Activated T-cell treated with anti-CD3 and anti-CD28 coated beads for 1 hour (primary cell): ENCODE data around the gene CSRP2.

Experiments
- DNase-seq: peaks from one replicate; pipeline ENCODE4 v3.0.0-alpha.2; 2020; ENCODE audit warnings: low read depth

The CSRP2 gene

GRCh38 chr12:76878899-76879709 lies at the start of gene CSRP2:
Gene CSRP2, minus strand, starts transcription at chr12:76879019. Its CDS starts 12,759 bp downstream, at chr12:76866260.
- DNase-seq = peak; percentile 40

- peak; percentile 3 for DNase-seq
Measured at GRCh38 chr12:76927170-76927784, 48.5 kb upstream of the CSRP2 start.

DNA sequence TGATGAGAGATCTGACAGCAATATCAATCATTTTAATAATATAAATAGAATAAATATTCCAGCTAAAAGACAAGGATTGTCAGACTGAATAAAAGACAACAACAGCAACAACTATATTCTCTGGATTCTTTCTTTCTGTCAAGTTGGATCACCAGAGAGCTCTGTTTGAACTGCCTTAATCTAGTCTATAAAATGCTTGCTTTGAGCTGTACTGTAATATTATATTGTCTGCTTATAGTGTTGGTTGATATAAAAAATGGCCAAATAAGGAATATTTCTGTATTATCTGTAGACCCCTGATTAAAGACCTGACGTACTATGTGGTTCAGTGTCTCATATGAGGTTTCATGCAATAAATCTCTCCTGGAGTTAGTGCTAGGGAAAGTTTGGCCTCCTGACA lies 46.3 kb upstream of the CSRP2 start:
- no peak for DNase-seq

DNA sequence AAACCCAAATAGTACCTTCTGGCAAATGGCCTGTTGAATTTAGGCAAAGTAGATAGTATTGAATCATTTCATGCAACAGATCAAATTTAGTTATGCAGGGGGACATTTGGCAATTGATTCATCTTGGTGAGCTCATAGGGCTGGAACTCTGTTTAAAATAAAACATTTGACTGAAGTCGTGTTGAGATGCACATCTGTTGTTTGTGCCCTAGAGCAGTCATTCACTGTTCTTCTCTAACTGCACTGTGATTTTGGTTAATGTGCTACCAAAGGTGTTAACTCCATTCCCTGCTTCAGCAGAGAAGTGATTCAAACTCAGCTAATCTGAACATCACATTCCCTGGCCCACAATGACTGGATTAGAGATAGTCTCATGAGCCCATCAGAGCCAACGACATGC lies 44.0 kb upstream of the CSRP2 start:
- DNase-seq = no peak

- DNase-seq = no peak
Measured at GRCh38 chr12:76921891-76922664, 43.3 kb upstream of the CSRP2 start.

DNA sequence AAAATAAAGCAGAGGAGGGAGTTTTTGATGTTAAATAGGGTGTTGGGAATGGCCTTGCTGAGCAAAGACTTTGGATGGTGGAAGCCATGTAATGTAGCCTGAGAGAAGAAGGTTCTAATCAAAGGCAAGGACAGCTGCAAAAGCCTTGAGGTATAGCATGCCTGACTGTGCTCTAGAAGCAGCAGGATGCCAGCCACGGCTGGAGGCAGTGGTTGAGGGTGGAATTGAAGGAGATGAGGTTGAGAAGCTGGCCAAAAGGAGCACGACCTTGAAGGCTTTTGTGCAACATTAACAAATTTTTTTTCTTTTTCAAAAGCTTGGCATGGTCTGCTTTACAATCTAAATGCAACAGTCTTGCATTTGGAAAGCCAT lies 42.3 kb upstream of the CSRP2 start:
- no peak for DNase-seq

DNA sequence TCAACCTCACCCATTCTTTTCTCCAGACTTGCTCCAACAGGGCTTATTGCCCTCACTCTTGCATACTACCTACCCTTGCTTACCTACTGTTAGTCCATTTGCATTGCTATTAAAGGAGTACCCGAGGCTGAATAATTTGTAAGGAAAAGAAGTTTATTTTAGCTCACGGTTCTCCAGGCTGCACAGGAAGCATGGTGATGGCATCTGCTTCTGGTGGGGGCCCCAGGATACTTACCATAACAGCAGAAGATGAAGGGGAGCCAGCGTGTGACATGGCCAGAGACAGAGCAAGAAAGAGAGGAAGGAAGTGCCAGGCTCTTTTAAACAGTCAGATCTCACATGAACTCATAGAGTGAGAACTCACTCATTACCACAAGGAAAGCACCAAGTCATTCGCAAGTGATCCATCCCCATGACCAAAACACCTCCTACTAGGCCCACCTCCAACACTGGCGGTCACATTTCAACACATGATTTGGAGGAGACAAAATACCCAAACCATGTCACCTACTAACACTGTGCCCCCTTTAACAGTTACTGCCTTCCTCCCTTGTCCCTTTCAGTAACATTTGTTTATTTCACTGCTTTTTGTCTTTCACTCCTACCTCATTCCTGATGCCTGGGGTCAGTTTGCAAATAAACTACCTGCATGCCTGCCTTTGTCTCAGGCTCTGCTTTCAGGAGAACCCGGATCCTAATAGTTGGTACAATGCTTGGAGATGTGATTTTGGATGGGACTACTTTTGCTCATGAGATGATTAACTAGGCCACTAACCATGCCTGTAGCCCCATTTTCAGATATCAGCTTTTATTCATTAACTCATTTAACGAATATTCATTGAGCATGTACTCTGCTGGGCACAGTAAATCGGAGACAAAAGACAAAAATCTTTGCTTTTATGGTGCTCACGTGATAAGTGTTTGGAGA lies 41.6 kb upstream of the CSRP2 start:
- DNase-seq = no peak

DNA sequence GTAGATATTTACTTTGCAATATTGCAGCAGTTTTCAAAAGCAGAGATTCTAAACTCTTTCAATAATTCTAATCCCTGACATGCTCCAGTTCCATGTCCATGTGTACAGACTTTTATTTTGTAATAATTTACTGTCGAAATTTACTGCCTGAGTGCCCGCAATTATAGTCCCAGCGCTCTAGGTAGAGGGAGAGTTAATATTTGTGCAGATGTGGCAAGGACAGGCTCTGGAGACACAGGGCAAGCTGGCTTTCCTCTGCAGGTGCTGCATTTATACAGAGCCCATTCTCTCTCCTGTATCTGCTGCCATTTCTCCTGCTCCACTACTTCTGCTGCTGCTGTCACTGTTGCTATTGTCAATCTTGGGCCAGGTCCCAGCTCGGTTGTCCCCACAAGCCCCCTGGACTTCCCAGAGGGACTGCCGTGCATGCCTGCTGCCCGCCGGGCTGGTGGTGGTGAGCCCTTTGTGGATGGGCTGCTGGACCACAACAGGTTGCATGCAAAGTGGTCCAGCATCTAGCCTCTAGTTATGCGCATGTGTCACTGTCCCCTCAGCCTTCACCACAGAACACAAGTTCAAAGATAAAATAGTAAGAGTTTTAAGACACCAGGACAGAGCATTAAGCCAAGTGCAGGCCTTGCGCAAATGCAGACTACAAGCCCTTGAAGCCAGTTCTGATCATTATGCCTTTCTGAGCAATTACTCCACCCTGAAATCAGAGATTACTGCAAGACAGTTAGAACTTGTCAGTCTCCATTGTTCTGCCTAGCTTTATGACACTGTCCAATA lies 40.8 kb upstream of the CSRP2 start:
- no peak for DNase-seq

GRCh38 chr12:76916170-76916540 lies 37.3 kb upstream of the CSRP2 start:
- no peak for DNase-seq

DNA sequence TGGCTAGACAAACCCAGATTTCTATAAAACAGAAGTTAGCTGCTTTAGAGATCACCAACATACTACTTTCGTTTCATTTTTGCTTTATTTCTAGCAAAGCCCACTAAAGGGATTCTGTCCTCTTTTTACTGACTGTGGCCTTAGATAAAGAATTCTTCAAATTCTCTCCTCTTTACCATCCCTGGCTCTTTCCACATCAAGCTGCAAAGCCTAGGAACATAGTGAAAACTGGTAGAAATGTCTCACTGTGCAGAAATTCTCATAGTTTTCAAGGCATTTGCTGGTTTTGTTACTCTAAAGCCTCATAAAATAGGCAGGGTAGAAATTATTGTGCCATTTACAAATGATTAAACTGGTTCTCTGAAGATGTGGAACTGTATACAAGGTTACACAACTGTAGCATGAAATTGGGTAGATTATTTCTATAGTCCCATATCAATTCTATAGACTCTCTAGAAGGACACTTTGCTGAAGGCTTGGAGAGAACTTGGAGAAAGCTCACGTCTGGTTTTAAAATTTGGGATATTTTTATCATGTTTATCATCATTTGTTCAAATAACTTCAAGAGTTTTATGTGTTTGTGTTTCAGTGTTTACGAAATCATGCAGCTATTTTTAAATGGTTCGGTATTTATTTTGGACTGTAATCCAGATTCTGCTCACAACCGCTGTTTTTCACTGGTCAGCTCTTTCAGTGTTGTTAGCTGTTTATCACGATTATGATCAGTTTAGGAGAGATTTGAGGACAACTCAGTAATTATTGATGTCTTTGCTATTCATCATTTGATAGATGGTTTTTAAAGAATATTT lies 36.7 kb upstream of the CSRP2 start:
- no peak for DNase-seq

DNA sequence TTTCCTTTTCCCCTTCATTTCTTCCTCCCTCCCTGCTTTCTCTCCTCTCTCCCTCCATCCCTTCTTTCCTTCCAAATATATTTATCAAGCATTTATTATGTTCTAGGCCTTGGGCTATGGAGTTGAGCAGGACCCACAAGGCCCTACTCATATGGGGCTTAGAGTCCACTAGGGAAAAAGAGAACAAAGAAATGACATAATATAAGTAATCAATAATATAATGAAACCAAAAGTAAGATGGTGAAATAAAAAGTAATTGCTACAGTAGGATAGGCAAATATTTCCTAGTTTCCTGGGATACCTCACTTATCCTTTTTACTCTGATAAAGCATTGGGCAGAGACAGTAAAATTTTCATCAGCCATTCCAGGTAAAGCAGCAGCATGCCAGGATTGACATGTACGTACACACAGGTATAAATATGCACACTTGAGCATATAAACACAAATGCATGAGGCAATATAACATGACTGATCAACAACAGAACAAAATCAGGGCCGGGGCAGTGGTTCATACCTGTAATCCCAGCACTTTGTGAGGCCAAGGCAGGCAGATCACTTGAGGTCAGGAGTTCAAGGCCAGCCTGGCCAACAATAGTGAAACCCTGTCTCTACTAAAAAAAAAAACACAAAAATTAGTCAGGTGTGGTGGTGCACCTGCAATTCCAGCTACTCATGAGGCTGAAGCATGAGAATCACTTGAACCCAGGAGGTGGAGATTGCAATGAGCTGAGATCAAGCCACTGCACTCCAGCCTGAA lies 35.5 kb upstream of the CSRP2 start:
- DNase-seq = no peak

GRCh38 chr12:76909290-76909689 lies 30.5 kb upstream of the CSRP2 start:
- DNase-seq = no peak

- DNase-seq = no peak
Measured at GRCh38 chr12:76908303-76909017, 29.6 kb upstream of the CSRP2 start.

DNA sequence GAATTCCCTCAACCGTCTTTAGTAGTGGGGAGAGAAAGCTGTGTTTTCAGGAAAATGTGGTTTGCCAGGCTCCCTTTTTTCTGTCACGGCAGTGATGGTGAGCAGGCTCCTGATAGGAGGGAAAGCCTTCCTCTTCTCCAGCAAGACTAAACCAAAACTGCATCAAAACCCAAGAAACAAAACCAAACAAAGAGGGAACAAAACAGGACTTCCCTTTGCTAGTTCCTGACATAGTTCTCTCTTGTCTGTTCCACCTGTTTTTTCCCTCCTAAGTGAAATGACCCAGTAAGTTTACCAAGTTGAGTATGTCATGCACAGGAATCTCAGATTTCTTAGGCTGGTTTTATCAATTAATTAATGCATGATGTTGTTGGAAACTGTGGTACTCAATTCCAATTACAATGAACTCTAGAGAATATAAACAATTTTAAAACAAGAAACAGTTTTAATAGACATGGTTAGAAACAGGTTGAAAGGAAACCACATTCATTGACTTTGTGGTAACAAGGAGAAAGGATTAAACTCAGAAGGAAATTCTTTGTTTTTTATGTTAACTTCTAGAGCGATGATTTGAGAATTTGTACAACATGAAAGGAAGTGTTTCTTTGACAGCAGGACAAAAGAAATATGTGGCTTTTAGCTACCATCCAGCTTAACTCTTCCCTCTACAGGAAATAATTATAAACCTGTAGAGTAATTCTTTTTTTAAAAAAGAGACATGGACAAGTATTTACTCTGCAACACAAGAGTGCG lies 23.0 kb upstream of the CSRP2 start:
- DNase-seq = no peak

DNA sequence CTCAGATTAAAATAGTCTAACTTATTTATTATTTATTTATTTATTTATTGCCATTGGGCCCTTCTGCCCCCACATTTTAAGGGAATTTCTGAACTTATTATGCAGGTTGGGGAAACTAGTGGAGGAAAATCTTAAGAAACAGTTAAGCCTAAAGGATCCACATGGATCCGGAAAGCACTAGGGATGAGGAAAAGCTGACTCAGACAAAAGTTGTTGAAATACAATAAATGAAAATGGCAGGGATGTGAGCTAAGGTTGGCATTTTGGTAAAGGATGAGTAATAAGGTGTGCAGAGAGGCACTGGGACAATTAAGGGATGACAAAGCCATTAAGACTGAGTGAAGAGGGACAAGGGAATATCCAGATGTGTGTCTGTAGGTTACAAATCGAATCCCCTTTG lies 20.7 kb upstream of the CSRP2 start:
- no peak for DNase-seq

GRCh38 chr12:76898442-76898841 lies 19.6 kb upstream of the CSRP2 start:
- no peak for DNase-seq

GRCh38 chr12:76896274-76896673 lies 17.5 kb upstream of the CSRP2 start:
- DNase-seq = no peak

- DNase-seq = no peak
Measured at GRCh38 chr12:76895796-76896195, 17.0 kb upstream of the CSRP2 start.
